MM.1S (cell line): ENCODE data around the gene IGSF9B.

Experiments used
- DNase-seq: peaks from one replicate; pipeline ENCODE4 v3.0.0-alpha.2; 2015
- H2AFZ ChIP-seq: fragments of 300-600 bp; sonication (generic); 2 replicates; pipeline ENCODE4 v1.6.0; 2016; ENCODE audit warnings: antibody characterized with exemption, low read length
- H3F3A ChIP-seq: fragments of 300-600 bp; sonication (generic); 2 replicates; pipeline ENCODE4 v1.6.1; 2016; ENCODE audit warnings: mild to moderate bottlenecking, antibody characterized with exemption, low read length, moderate library complexity, mixed read lengths; ENCODE audit not compliant: insufficient read depth
- H3K27ac ChIP-seq: fragments of 300-600 bp; sonication (generic); 2 replicates; pipeline ENCODE4 v1.5.1; 2016; ENCODE audit warnings: mild to moderate bottlenecking, low read length
- H3K27me3 ChIP-seq: fragments of 300-600 bp; sonication (generic); replicated peaks from 2 replicates; pipeline ENCODE4 v1.6.0; 2016; ENCODE audit warnings: low read length; ENCODE audit not compliant: insufficient read depth
- H3K36me3 ChIP-seq: fragments of 300-600 bp; sonication (generic); replicated peaks from 2 replicates; pipeline ENCODE4 v1.6.1; 2016; ENCODE audit warnings: mild to moderate bottlenecking, low read length, mixed read lengths; ENCODE audit not compliant: insufficient read depth
- H3K4me1 ChIP-seq: fragments of 300-600 bp; sonication (generic); 2 replicates; pipeline ENCODE4 v1.6.1; 2016; ENCODE audit warnings: low read length, mixed read lengths
- H3K4me2 ChIP-seq: fragments of 300-600 bp; sonication (generic); 2 replicates; pipeline ENCODE4 v1.6.0; 2016; ENCODE audit warnings: low read depth, low read length
- H3K4me3 ChIP-seq: fragments of 300-600 bp; sonication (generic); 2 replicates; pipeline ENCODE4 v1.5.1; 2016; ENCODE audit warnings: low read length, mixed read lengths
- H3K79me2 ChIP-seq: fragments of 300-600 bp; sonication (generic); 2 replicates; pipeline ENCODE4 v1.6.1; 2016; ENCODE audit warnings: mixed run types, low read length, mixed read lengths
- H3K9ac ChIP-seq: fragments of 300-600 bp; sonication (generic); 2 replicates; pipeline ENCODE4 v1.6.1; 2016; ENCODE audit warnings: low read length, mixed read lengths
- H3K9me2 ChIP-seq: fragments of 300-600 bp; sonication (generic); replicated peaks from 2 replicates; pipeline ENCODE4 v1.6.1; 2016; ENCODE audit warnings: mild to moderate bottlenecking, low read length, mixed read lengths; ENCODE audit not compliant: insufficient read depth
- H3K9me3 ChIP-seq: fragments of 300-600 bp; sonication (generic); replicated peaks from 2 replicates; pipeline ENCODE4 v1.6.1; 2016; ENCODE audit warnings: mild to moderate bottlenecking, low read length, mixed read lengths; ENCODE audit not compliant: insufficient read depth
- H4K20me1 ChIP-seq: fragments of 300-600 bp; sonication (generic); 2 replicates; pipeline ENCODE4 v1.6.1; 2016; ENCODE audit warnings: mild to moderate bottlenecking, low read length, moderate library complexity, mixed read lengths; ENCODE audit not compliant: insufficient read depth
- EZH2 ChIP-seq: fragments of 300-600 bp; sonication (generic); optimal IDR thresholded peaks from 2 replicates; pipeline ENCODE3; 2017; ENCODE audit warnings: low read depth, mild to moderate bottlenecking, antibody characterized with exemption, low read length, mixed read lengths
- EZH2phosphoT487 ChIP-seq: fragments of 300-600 bp; sonication (generic); IDR thresholded peaks from 2 replicates; pipeline ENCODE4 v1.6.1; 2018; ENCODE audit warnings: antibody characterized with exemption, low read length
- TF ChIP-seq, protein P1 (sequence below): fragments of 300-600 bp; sonication (generic); IDR thresholded peaks from 2 replicates; pipeline ENCODE4 v1.5.1; 2016; ENCODE audit warnings: antibody characterized with exemption, low read length, mixed read lengths

Gene IGSF9B

DNA sequence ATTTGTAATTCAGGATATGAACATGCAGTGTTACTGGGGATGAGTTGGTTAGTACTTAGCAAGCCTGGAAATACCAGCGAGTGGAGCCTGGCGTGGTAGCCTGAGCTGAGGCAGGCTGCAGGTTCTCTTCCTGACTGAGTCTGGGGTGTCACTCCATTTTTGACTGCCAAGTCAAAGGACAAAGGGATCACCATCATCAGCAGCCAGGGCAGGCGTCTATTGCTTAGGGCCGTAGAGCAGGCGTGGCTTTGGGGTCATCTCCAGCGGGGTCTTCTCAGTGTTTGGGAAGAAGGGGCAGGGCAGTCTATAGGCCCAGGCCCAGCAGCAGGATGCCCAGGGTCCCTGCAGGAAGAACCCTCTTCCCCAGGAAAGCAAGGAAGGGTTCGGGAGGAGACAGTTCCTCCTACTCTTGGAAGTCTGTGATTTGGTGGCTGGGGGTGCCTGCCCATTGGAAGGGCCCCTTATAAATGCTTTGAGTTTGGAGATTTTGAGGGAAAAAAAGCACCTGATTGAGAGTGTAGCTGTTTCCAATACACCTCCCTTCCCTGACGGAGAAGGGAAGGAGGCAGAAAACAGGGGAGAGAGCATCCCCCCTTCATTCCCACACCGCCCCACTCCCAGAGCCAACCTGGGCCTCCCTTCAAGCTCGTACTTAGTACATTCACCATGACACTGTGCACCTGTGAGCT is 60.0 kb downstream of the IGSF9B start:
- no peak for TF ChIP-seq EZH2phosphoT487
- no peak for TF ChIP-seq EZH2
- TF ChIP-seq, protein P1, sequence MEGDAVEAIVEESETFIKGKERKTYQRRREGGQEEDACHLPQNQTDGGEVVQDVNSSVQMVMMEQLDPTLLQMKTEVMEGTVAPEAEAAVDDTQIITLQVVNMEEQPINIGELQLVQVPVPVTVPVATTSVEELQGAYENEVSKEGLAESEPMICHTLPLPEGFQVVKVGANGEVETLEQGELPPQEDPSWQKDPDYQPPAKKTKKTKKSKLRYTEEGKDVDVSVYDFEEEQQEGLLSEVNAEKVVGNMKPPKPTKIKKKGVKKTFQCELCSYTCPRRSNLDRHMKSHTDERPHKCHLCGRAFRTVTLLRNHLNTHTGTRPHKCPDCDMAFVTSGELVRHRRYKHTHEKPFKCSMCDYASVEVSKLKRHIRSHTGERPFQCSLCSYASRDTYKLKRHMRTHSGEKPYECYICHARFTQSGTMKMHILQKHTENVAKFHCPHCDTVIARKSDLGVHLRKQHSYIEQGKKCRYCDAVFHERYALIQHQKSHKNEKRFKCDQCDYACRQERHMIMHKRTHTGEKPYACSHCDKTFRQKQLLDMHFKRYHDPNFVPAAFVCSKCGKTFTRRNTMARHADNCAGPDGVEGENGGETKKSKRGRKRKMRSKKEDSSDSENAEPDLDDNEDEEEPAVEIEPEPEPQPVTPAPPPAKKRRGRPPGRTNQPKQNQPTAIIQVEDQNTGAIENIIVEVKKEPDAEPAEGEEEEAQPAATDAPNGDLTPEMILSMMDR: no peak
- H3K9ac ChIP-seq: no peak overlapping the region
- H2AFZ ChIP-seq: no peak overlapping the region
- H3K9me2 ChIP-seq: no peaks in the 10 kb centered on the region
- H3K4me1 ChIP-seq: no peaks in the 10 kb centered on the region
- H4K20me1 ChIP-seq: no peaks in the 10 kb centered on the region
- no peaks in the 10 kb centered on the region for H3K36me3 ChIP-seq
- H3K4me2 ChIP-seq: no peak overlapping the region
- no peaks in the 10 kb centered on the region for H3F3A ChIP-seq
- no peak overlapping the region for H3K4me3 ChIP-seq
- no peak for DNase-seq
- H3K9me3 ChIP-seq: no peaks in the 10 kb centered on the region
- no peak overlapping the region for H3K27ac ChIP-seq
- no peaks in the 10 kb centered on the region for H3K27me3 ChIP-seq
- no peaks in the 10 kb centered on the region for H3K79me2 ChIP-seq

DNA sequence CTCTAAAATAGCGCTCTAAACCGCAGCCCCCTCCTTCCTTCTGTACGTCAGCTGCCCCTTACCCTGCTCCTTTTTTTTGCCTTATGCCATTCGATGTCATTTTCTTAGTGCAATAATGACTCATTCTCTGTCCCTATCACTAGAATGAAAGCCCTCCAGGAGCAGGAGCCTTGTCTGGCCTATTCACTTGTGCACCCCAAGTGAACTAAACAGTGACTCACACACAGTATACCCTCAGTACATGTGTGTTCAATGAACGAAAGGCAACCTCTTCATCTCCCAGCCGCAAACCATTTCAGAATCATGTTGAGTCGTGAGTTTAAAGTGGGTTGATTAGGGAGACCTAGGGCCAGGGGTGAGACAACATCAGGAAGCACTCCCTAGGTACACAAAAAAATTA is 60.7 kb downstream of the IGSF9B start:
- no peaks in the 10 kb centered on the region for H3K9me2 ChIP-seq
- no peak for DNase-seq
- H3K4me2 ChIP-seq: no peak overlapping the region
- no peaks in the 10 kb centered on the region for H3K9me3 ChIP-seq
- H3K79me2 ChIP-seq: no peaks in the 10 kb centered on the region
- H3K9ac ChIP-seq: no peak overlapping the region
- TF ChIP-seq, protein P1: no peak
- TF ChIP-seq EZH2phosphoT487 (no peak), EZH2 (no peak)
- H3K36me3 ChIP-seq: no peaks in the 10 kb centered on the region
- no peak overlapping the region for H2AFZ ChIP-seq
- no peak overlapping the region for H3K4me3 ChIP-seq
- H3F3A ChIP-seq: no peaks in the 10 kb centered on the region
- no peaks in the 10 kb centered on the region for H3K27me3 ChIP-seq
- no peaks in the 10 kb centered on the region for H4K20me1 ChIP-seq
- H3K4me1 ChIP-seq: no peaks in the 10 kb centered on the region
- H3K27ac ChIP-seq: no peak overlapping the region

DNA sequence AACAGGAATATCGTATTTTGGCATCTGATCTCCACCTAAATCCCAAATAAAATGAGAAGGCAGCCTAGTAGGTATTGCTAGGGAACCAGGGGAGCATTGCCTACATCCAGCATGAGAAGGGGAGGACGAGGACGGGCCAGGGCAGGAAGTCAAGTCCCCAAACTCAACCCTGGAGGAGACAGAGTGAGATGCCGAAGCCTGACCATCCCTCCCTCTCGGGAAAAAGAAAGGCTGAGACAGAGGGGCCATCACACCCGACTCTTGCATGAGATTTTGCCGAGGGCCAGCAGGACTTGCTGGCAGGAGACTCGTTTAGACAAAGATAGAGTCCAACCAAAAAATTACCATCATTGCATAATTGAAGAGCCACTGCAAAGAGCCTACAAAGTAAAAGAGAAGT is 61.2 kb downstream of the IGSF9B start:
- no peak overlapping the region for H2AFZ ChIP-seq
- no peak overlapping the region for H3K9ac ChIP-seq
- DNase-seq: no peak
- no peaks in the 10 kb centered on the region for H3F3A ChIP-seq
- no peak overlapping the region for H3K4me2 ChIP-seq
- no peaks in the 10 kb centered on the region for H3K27me3 ChIP-seq
- no peak overlapping the region for H3K27ac ChIP-seq
- no peaks in the 10 kb centered on the region for H3K79me2 ChIP-seq
- no peak overlapping the region for H3K4me3 ChIP-seq
- H3K36me3 ChIP-seq: no peaks in the 10 kb centered on the region
- no peaks in the 10 kb centered on the region for H3K9me2 ChIP-seq
- TF ChIP-seq EZH2phosphoT487 (no peak), EZH2 (no peak)
- TF ChIP-seq, protein P1: no peak
- H3K4me1 ChIP-seq: no peaks in the 10 kb centered on the region
- no peaks in the 10 kb centered on the region for H3K9me3 ChIP-seq
- H4K20me1 ChIP-seq: no peaks in the 10 kb centered on the region
